ENCODE results near the gene AKAP11. TPM values are rescaled to one million over a fixed set of nuclear protein-coding genes. Genes with fewer than 3 reads are reported as not detected.
A peak's percentile ranks its signal among the peaks of the same experiment; 100 is the strongest.

Gene AKAP11
- polyA plus RNA-seq, 3 donors, result 1.2 to 6.8 (median 1.7) TPM

GRCh38 chr13:42272804-42273175 lies 838 bp downstream of the AKAP11 start:
- peak overlapping the region; percentile 48 to 81 for H3K27ac ChIP-seq (ENCODE audit: low read depth in 1 of 2, low read length in 2 of 2)
- peaks cover 37% of the 10 kb centered on the region for H3K4me1 Mint-ChIP-seq
- peak overlapping the region in 4 of 7 donors; percentile 86 to 94 (median 90) for H3K27ac Mint-ChIP-seq
- peaks cover 0 to 7% (median 4%) of the 10 kb centered on the region in 7 donors for H3K9me3 Mint-ChIP-seq
- no peaks in the 10 kb centered on the region for H3K9me3 ChIP-seq (replicated peaks in 1 of 2; ENCODE audit: control insufficient read depth in 1 of 2, insufficient read depth in 1 of 2, low read length in 2 of 2)
- H3K36me3 Mint-ChIP-seq, result no peaks in the 10 kb centered on the region
- DNase-seq, result no peak
- no peak for TF ChIP-seq CTCF (IDR thresholded peaks at IDR 0.05)
- peak overlapping the region; percentile 85 for H3K9ac ChIP-seq (ENCODE audit: insufficient read depth, low read length, poor library complexity, severe bottlenecking)
- WGBS (ENCODE audit: insufficient coverage), result no CpG with 5 or more reads among the region's 4 CpGs
- H3K36me3 ChIP-seq (replicated peaks in 1 of 2; ENCODE audit: control insufficient read depth in 1 of 2, insufficient read depth in 2 of 2, low read length in 2 of 2), result no peaks in the 10 kb centered on the region
- H3K4me3 Mint-ChIP-seq, result peak overlapping the region; percentile 97
- H4K20me1 ChIP-seq (ENCODE audit: insufficient read depth, low read length), result peaks cover 11% of the 10 kb centered on the region
- peaks cover 39 to 43% of the 10 kb centered on the region in 2 donors for H3K4me1 ChIP-seq (ENCODE audit: control insufficient read depth in 1 of 2, insufficient read depth in 2 of 2, low read length in 2 of 2)
- H3K4me2 ChIP-seq (replicated peaks; ENCODE audit: extremely low read depth, low read length, poor library complexity, severe bottlenecking), result peak overlapping the region; percentile 94
- intact Hi-C loops (cut with micrococcal nuclease), result no loop called here
- peak overlapping the region; percentile 81 to 88 (median 86) for H3K4me3 ChIP-seq (replicated peaks in 1 of 3; ENCODE audit: low read depth in 2 of 3, low read length in 3 of 3)
- no peaks in the 10 kb centered on the region for H3K27me3 ChIP-seq (ENCODE audit: control insufficient read depth in 2 of 2, insufficient read depth in 2 of 2, low read length in 2 of 2)
- H3K79me2 ChIP-seq (ENCODE audit: insufficient read depth, low read length), result peaks cover 59% of the 10 kb centered on the region
- H2AFZ ChIP-seq (ENCODE audit: insufficient read depth, low read depth, low read length, poor library complexity, severe bottlenecking), result peak overlapping the region; percentile 92
- peaks cover 0 to 1% (median 0%) of the 10 kb centered on the region in 3 donors for H3K27me3 Mint-ChIP-seq (ENCODE audit: low read depth in 3 of 3)

- TF ChIP-seq CTCF (IDR thresholded peaks at IDR 0.05), result no peak
- intact Hi-C loops (cut with micrococcal nuclease), result no loop called here
- WGBS (ENCODE audit: insufficient coverage), result 100% methylated on average over 5 of the region's 10 CpGs
- peak overlapping the region in 4 of 7 donors; percentile 24 to 61 (median 42) for H3K27ac Mint-ChIP-seq
- no peaks in the 10 kb centered on the region for H3K36me3 ChIP-seq (replicated peaks in 1 of 2; ENCODE audit: control insufficient read depth in 1 of 2, insufficient read depth in 2 of 2, low read length in 2 of 2)
- peaks cover 39% of the 10 kb centered on the region for H3K4me1 Mint-ChIP-seq
- H3K27me3 Mint-ChIP-seq (ENCODE audit: low read depth in 3 of 3), result peaks cover 0 to 1% (median 1%) of the 10 kb centered on the region in 3 donors
- peak overlapping the region; percentile 10 for H3K4me2 ChIP-seq (replicated peaks; ENCODE audit: extremely low read depth, low read length, poor library complexity, severe bottlenecking)
- H3K9ac ChIP-seq (ENCODE audit: insufficient read depth, low read length, poor library complexity, severe bottlenecking), result no peak overlapping the region
- peak overlapping the region in 1 of 2 donors; percentile 56 for H3K27ac ChIP-seq (ENCODE audit: low read depth in 1 of 2, low read length in 2 of 2)
- H4K20me1 ChIP-seq (ENCODE audit: insufficient read depth, low read length), result peaks cover 16% of the 10 kb centered on the region
- no peak overlapping the region for H3K4me3 ChIP-seq (replicated peaks in 1 of 3; ENCODE audit: low read depth in 2 of 3, low read length in 3 of 3)
- H2AFZ ChIP-seq (ENCODE audit: insufficient read depth, low read depth, low read length, poor library complexity, severe bottlenecking), result no peak overlapping the region
- no peaks in the 10 kb centered on the region for H3K9me3 ChIP-seq (replicated peaks in 1 of 2; ENCODE audit: control insufficient read depth in 1 of 2, insufficient read depth in 1 of 2, low read length in 2 of 2)
- H3K9me3 Mint-ChIP-seq, result peaks cover 0 to 7% (median 4%) of the 10 kb centered on the region in 7 donors
- H3K79me2 ChIP-seq (ENCODE audit: insufficient read depth, low read length), result peaks cover 68% of the 10 kb centered on the region
- no peak for DNase-seq
- no peak overlapping the region for H3K4me3 Mint-ChIP-seq
- H3K36me3 Mint-ChIP-seq, result no peaks in the 10 kb centered on the region
- peaks cover 45 to 54% of the 10 kb centered on the region in 2 donors for H3K4me1 ChIP-seq (ENCODE audit: control insufficient read depth in 1 of 2, insufficient read depth in 2 of 2, low read length in 2 of 2)
- no peaks in the 10 kb centered on the region for H3K27me3 ChIP-seq (ENCODE audit: control insufficient read depth in 2 of 2, insufficient read depth in 2 of 2, low read length in 2 of 2)
Observed at GRCh38 chr13:42274386-42275097, 2.6 kb downstream of the AKAP11 start.
